Measurements from ENCODE around the gene LIPN. TPM values are rescaled to one million over a fixed set of nuclear protein-coding genes. Genes with fewer than 3 reads are reported as not detected.

Gene LIPN, protein sequence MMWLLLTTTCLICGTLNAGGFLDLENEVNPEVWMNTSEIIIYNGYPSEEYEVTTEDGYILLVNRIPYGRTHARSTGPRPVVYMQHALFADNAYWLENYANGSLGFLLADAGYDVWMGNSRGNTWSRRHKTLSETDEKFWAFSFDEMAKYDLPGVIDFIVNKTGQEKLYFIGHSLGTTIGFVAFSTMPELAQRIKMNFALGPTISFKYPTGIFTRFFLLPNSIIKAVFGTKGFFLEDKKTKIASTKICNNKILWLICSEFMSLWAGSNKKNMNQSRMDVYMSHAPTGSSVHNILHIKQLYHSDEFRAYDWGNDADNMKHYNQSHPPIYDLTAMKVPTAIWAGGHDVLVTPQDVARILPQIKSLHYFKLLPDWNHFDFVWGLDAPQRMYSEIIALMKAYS
- total RNA-seq (2021; fragmentation: NEBNext Ultra II Directional; extraction: Animal tissue kit (Norgen Biotek cat#: 25700)) (not detected in 2 replicates), polyA plus RNA-seq (2011; rRNA removed) (not detected in 2 replicates), polyA minus RNA-seq (2011; rRNA and poly(A)+ RNA removed) (not detected in 2 replicates)
- not detected for polyA plus RNA-seq (2011; cell fraction: cytosol; rRNA removed)
- not detected for polyA plus RNA-seq (2011; cell fraction: nucleus; rRNA removed)
- polyA plus RNA-seq (2012, experiment 1 of 2): not detected in 4 replicates
- not detected for polyA plus RNA-seq (2012, experiment 2 of 2)
- not detected for polyA plus RNA-seq (2013, experiment 1 of 2)
- polyA plus RNA-seq (2013, experiment 2 of 2): not detected
- not detected for polyA minus RNA-seq (2011; cell fraction: cytosol; rRNA and poly(A)+ RNA removed)
- not detected for polyA minus RNA-seq (2011; cell fraction: nucleus; rRNA and poly(A)+ RNA removed)
- long read RNA-seq, experiment 1: 0 reads
- long read RNA-seq, experiment 2: 0 reads

DNA sequence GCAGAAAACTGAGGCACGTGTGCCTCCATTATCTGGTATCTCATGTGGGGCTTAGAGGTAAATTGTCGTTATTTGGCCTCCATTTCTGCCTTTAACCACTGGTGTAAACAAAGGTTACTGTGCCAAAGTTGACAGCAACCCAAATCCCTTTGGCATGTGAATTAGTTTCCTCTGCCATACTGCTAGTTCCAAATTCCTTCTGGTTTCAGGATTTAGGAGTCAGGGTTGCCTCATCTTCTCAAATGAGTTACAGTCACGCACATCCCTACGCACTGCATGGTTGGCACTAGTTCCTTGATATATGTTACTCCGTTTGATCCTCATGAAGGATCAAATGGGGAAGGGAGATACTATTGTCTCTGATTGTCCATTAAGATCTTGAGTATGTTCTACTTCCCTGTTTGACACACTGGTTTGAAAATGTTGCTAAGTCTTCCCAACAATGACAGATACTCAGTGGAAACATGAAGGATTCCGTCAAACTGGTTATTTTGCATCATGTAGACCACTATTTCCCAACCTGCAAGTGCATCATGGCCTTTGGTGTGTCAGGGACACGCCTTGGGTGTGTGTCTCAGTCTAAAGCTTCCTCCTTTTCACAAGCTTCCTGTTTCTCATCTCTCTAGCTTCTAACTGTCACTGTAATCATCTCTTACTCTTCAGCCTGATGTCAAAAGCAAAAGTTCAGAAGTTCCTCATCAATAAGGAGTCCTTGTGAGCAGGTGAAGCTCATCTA, at the start of gene LIPN:
Gene LIPN, plus strand, starts transcription at position 655 of the 736 bp plus-strand sequence. CDS start 1,386 bp downstream, outside the sequence.
- no peak within 1 kb of the TSS for H2BK12ac ChIP-seq (ENCODE audit: low read depth, low read length)
- no peak within 1 kb of the TSS for H3K4me2 ChIP-seq (ENCODE audit: insufficient read depth in 1 of 2, low read depth in 2 of 2, low read length in 2 of 2)
- H4K8ac ChIP-seq (ENCODE audit: extremely low read depth, insufficient read depth, low read length): no peak within 1 kb of the TSS
- TF ChIP-seq BRCA1 (IDR thresholded peaks at IDR 0.05; ENCODE audit: low read depth, low read length) (no peak), BCL11A (IDR thresholded peaks at IDR 0.05; ENCODE audit: low read depth in 2 of 2, low read length in 2 of 2) (no peak), SP1 (IDR thresholded peaks at IDR 0.05; ENCODE audit: low read depth, low read length) (no peak), SIRT6 (IDR thresholded peaks at IDR 0.05; ENCODE audit: low read length) (no peak), CTBP2 (IDR thresholded peaks at IDR 0.05; ENCODE audit: borderline replicate concordance, insufficient read depth, insufficient read length, low read length) (no peak), TAF7 (optimal IDR thresholded peaks at IDR 0.05; ENCODE audit: borderline replicate concordance, low read depth, low read length) (no peak), BACH1 (IDR thresholded peaks at IDR 0.05; ENCODE audit: low read length) (no peak), YY1 (IDR thresholded peaks at IDR 0.05; ENCODE audit: low read depth, low read length) (no peak), TAF1 (IDR thresholded peaks at IDR 0.05; ENCODE audit: low read depth, low read length) (no peak)
- no peaks in the 10 kb centered on the region for H3K9me3 ChIP-seq (ENCODE audit: insufficient read depth in 2 of 2, low read depth in 1 of 2, low read length in 1 of 2)
- H4K5ac ChIP-seq (ENCODE audit: insufficient read length, low read depth, low read length): no peak within 1 kb of the TSS
- no peak within 1 kb of the TSS for H3K14ac ChIP-seq (ENCODE audit: insufficient read length)
- ChIA-PET POLR2A (ENCODE audit: partially characterized antibody) (no interaction called here), CTCF (ENCODE audit: partially characterized antibody) (interaction anchor here (0.9 to 1.2 kb wide), 4 partner anchors 31 to 76 kb away, joined by 3 to 4 read pairs (median 3); no protein-coding TSS in a partner anchor)
- H3K36me3 ChIP-seq (ENCODE audit: control insufficient read depth in 2 of 4, insufficient read depth in 4 of 4, low read length in 3 of 4): no peaks in the 10 kb centered on the region
- H3K56ac ChIP-seq (replicated peaks; ENCODE audit: insufficient read length, low read depth, low read length): no peak within 1 kb of the TSS
- H2AFZ ChIP-seq (ENCODE audit: low read length): peak within 1 kb of the TSS; percentile 55; the same call in 1 of the 2 replicates
- no peak within 1 kb of the TSS for H2BK20ac ChIP-seq (ENCODE audit: low read length)
- no peak within 1 kb of the TSS for H4K91ac ChIP-seq (replicated peaks; ENCODE audit: insufficient read length, low read length)
- H3K9ac ChIP-seq (replicated peaks in 1 of 4; ENCODE audit: extremely low read depth in 1 of 4, low read depth in 3 of 4, low read length in 3 of 4): no peak within 1 kb of the TSS
- no peak within 1 kb of the TSS for H3K4ac ChIP-seq (replicated peaks; ENCODE audit: insufficient read length, low read depth, low read length)
- H3K23ac ChIP-seq (ENCODE audit: insufficient read length): no peak within 1 kb of the TSS
- H2BK5ac ChIP-seq (ENCODE audit: low read depth, low read length): no peak within 1 kb of the TSS
- no peaks in the 10 kb centered on the region for H3K23me2 ChIP-seq (ENCODE audit: low read depth, low read length)
- no peaks in the 10 kb centered on the region for H3K79me1 ChIP-seq (ENCODE audit: low read depth, low read length)
- H3K18ac ChIP-seq (ENCODE audit: extremely low read depth, low read length): no peak within 1 kb of the TSS
- H3K4me1 ChIP-seq (replicated peaks in 1 of 4; ENCODE audit: control insufficient read depth in 3 of 4, insufficient read depth in 4 of 4, low read length in 3 of 4): peaks cover 0 to 5% (median 1%) of the 10 kb centered on the region in 4 experiments; a peak in 3 of 7 replicates
- H2BK15ac ChIP-seq (ENCODE audit: low read length): no peak within 1 kb of the TSS
- no peaks in the 10 kb centered on the region for H3K79me2 ChIP-seq (ENCODE audit: control insufficient read depth in 1 of 2, insufficient read depth in 2 of 2, low read length in 2 of 2)
- WGBS, 2 experiments (ENCODE audit: extremely low coverage in 1 of 2, insufficient coverage in 1 of 2, insufficient read length in 1 of 2, insufficient replicate concordance in 2 of 2, low coverage in 1 of 2, low lambda C conversion rate in 2 of 2, missing lambda C conversion rate in 1 of 2): 83% methylated on average over 7 of the region's 7 CpGs; no CpG with 5 or more reads in 1 of the 2 experiments
- no peaks in the 10 kb centered on the region for H4K20me1 ChIP-seq (replicated peaks in 1 of 2; ENCODE audit: control insufficient read depth in 1 of 2, insufficient read depth in 2 of 2, low read length in 2 of 2)
- H2BK120ac ChIP-seq (replicated peaks; ENCODE audit: low read depth, low read length): no peak within 1 kb of the TSS
- H3K27me3 ChIP-seq (replicated peaks in 1 of 4; ENCODE audit: control insufficient read depth in 3 of 4, extremely low read depth in 1 of 4, insufficient read depth in 3 of 4, low read length in 3 of 4): peaks cover 0 to 1% (median 0%) of the 10 kb centered on the region in 4 experiments; a peak in 1 of 7 replicates
- no peak for FAIRE-seq
- H3K27ac ChIP-seq (ENCODE audit: low read depth, low read length): no peak within 1 kb of the TSS
- DNase-seq (ENCODE audit: low read depth in 1 of 2, low spot score in 2 of 2): no peak
- H3K4me3 ChIP-seq (ENCODE audit: extremely low read depth in 1 of 4, insufficient read depth in 2 of 4, low read depth in 3 of 4, low read length in 4 of 4): no peak within 1 kb of the TSS
- no peak within 1 kb of the TSS for H2AK5ac ChIP-seq (ENCODE audit: low read depth, low read length)
